C4-2B (cell line): ENCODE measurements around the gene NFXL1.

ENCODE experiments used
- ZFX ChIP-seq: fragments of 450-650 bp; IDR thresholded peaks from 2 replicates; pipeline ENCODE4 v1.6.1; 2017
- TF ChIP-seq, protein P1 (sequence below): fragments of 450-650 bp; conservative IDR thresholded peaks from 2 replicates; pipeline ENCODE4 v1.5.1; 2017; ENCODE audit warnings: mild to moderate bottlenecking

DNA sequence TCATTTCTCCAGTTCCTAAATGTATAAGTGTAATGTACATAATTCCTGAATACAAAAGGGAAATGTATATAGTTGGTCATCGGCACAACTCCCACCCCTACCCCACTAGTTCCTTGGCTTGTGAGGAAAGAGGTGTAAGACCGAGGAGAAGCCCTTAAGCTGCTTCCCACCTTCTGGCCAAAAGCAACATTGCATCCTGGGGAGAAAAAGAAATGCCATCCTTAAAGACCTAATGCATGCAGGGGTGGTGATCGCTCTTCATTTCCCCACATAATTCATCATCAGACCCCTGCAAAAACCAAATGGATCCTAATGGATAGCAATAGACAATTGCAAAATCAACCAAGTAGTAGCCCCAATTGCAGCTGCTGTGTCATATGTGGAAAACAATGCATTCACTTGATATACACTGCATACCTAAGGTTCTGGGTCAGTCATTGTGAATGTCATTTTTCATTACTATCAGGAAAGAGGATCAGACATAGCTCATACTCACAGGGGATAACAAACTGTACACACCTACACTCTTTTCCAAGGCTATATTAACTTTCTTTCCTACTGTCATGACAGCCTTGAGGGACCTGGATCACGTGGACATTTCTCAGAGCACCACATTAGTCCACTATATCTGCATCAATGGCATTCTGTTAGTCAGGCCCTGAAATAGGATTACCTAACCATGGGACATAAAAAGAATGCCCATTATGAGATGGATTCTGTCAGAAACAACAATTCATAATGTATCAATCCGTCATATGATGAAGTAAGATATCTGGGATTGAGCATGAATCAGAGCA, 31.7 kb upstream of the NFXL1 start:
- TF ChIP-seq, protein P1, sequence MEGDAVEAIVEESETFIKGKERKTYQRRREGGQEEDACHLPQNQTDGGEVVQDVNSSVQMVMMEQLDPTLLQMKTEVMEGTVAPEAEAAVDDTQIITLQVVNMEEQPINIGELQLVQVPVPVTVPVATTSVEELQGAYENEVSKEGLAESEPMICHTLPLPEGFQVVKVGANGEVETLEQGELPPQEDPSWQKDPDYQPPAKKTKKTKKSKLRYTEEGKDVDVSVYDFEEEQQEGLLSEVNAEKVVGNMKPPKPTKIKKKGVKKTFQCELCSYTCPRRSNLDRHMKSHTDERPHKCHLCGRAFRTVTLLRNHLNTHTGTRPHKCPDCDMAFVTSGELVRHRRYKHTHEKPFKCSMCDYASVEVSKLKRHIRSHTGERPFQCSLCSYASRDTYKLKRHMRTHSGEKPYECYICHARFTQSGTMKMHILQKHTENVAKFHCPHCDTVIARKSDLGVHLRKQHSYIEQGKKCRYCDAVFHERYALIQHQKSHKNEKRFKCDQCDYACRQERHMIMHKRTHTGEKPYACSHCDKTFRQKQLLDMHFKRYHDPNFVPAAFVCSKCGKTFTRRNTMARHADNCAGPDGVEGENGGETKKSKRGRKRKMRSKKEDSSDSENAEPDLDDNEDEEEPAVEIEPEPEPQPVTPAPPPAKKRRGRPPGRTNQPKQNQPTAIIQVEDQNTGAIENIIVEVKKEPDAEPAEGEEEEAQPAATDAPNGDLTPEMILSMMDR, result peak; percentile 19; the same call in 1 of the 2 replicates
- TF ChIP-seq ZFX, result no peak
